CD4-positive, alpha-beta T cell treated with Interferon alpha-2 for 1 hour (primary cell): ENCODE measurements around the gene CDADC1.
"Not testable (repeated sequence)": the region's sequence is repeated elsewhere in the genome, so short reads cannot be mapped to it uniquely, and the experiment has no call there.

ENCODE experiments used
- DNase-seq, 2 donors: peaks; one replicate each; pipeline ENCODE4 v3.0.0-alpha.2; 2020 to 2022

Gene CDADC1

DNA sequence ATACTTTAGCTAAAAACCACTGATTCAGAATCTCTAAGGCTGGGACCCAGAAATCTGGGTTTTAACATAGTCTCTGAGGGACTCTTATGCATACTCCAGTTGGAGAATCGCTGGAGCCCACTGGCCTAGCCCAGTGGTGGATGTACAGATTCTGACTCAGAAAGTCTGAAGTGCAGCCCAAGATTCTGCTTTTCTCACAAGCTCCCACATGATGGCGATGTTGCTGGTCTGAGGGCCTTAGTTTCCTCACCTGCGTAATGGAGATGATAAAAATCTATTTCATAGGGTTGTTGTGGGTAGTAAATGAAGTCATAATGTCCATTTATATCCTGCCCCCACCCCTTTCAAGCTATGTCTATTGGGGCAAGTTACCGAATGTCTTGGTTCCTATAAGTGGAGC lies 7.7 kb upstream of the CDADC1 start:
- peak; percentile 26 to 67 for DNase-seq

DNA sequence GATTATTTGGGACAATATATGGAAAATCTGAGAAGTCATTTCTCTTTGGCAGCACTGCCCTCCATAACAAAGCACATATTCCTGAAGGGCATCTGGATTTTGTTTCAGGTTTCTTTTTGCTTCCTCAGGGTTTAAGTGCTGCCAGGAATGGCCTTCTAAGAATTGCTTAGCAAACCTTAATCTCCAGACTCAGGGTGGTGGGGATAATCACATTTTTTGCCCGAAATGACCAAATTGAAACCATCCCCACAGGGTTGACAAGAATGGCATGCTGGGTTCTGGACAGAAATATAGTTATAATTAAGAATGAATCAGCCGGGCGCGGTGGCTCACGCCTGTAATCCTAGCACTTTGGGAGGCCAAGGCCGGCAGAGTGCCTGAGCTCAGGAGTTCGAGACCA lies 6.4 kb upstream of the CDADC1 start:
- DNase-seq: no peak

DNA sequence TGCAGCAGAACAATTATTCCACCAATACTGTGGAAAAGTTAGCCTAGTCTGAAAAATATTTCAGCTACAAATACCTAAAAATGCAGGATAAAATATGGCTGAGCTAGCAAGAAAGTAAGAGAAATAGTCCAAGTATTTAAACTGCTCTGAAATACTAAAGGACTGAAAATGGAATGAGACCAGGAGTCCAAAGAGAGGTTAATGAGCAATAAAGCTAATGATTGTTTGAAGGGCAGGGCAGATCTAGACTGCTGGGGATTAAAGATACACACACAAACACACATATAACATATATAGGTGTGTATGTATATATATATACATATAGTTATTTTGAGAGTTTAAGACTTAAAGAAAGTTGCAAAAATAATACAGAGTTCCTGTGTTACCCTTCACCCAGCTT lies 2.6 kb upstream of the CDADC1 start:
- DNase-seq: no peak

DNA sequence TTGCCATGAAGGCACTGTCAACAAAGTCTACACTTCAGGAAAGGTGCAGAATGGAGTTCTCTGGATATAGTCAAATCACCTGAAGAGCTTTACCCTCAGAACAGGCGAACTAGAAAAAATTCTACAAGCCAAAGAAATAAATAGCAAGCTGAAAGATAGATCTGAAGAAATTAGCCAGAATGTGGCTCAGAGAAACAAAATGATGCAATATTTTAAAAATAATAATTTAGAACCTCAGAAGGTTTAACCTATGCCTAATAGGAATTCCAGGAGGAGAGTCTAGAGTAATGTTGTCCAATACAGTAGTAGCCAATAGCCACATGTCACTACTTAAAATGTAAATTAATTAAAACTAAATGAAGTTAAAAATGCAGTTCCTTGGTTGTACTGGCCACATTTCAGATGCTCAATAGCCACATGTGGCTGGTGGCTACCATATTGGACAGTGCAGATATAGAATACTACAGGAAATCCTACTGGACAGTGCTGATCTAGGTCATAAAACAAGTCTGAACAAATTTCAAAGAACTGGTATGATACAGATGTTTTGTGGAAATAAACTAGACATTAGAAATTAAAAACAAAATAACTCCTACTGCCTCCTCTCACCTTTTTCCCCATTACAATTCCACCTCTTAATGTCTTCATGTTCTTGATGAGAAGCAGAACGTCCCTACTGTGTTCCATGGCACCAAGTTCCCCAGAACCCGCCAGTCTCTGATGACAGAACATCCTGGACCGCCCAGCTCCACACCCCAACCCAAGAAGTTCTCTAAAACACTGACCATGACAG lies 679 bp upstream of the CDADC1 start:
- DNase-seq: no peak

DNA sequence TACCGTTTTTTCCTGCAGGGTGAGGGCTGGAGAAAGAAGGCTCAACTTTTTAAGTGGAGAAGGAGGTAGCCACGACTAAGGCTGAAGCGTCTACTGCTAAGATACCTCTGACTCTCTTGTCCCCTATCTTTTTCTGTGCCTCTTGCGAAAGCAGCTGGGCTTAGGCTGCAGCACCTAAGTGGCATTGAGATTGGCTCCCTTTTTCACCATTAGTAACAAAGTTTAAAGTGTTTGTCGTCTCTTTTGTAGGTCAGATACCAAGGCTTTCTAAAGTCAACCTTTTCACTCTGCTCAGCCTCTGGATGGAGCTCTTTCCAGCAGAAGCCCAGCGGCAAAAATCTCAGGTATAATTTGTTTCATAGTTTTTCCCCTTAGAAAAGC lies 887 bp downstream of the CDADC1 start:
- DNase-seq: no peak

DNA sequence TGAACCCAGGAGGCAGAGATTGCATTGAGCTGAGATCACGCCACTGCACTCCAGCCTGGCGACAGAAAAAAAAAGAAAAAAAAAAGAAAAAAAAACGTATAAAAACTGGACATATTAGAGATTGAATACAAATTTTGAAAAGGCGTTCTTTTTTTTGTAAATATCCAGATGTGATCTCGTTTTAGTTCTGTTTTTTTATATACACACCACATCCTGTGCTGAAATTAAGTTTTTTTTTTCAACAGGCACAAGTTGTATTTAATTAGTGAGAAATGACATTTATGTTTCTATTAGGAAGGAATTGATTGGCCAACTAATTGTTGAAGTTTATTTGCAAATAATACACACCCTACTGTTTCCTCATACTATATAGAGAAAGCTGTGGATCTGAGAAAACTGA lies 3.6 kb downstream of the CDADC1 start:
- no peak for DNase-seq

DNA sequence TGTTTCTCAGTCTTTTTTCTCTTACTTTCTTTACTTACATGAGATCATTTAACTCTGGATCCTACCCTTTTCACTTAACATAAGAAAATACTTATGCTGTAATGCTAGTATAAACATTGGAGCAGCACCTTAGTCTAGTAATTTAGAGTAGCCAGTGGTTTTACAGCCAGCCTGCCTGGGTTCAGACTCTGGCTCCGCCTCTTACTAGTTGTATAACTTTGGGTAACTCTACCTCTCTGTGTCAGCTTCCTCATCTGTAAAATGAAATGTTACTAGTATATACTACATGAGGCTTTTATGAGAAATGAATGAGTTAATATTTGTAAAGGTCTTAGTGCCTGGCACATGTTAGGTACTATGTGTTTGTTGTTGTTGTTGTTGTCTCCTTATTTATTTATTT lies 5.6 kb downstream of the CDADC1 start:
- DNase-seq: no peak

DNA sequence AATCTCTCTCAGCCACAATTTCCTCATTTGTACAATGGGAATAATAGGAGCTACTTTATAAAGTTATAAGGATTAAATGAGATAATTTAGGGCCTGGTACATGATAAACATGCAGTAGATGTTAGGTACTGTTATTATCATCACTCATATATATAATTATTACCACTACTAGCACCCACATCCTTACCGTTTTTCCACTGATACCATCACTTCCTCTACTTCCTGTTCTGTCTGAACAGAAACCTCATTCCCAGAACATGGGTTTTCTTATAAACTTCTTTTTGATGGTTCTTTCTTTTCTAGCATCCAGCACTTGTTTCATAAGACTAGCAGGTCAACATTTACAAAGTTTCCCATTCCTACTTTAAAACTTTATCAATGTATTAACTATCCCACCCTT lies 6.3 kb downstream of the CDADC1 start:
- DNase-seq: peak in 1 of 2 donors; percentile 56

DNA sequence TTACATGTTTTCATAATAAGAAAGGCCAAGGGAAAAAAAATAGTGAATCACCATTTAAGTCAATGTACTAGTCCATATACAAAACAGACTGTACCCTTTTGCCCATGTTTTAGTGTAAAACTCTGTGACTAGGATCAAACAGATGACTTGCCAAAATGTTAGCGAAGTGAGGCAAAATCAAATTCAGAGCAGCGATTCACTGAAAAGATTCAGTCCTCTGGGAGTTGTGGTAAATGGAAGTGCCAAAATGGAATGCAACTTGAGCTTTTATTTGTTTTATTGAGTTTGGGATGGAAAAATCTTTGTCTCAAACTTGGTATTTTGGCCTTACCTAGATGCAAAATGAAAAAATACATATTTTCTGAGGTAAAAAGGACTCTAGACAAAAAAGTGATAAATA lies 9.1 kb downstream of the CDADC1 start:
- DNase-seq: no peak

DNA sequence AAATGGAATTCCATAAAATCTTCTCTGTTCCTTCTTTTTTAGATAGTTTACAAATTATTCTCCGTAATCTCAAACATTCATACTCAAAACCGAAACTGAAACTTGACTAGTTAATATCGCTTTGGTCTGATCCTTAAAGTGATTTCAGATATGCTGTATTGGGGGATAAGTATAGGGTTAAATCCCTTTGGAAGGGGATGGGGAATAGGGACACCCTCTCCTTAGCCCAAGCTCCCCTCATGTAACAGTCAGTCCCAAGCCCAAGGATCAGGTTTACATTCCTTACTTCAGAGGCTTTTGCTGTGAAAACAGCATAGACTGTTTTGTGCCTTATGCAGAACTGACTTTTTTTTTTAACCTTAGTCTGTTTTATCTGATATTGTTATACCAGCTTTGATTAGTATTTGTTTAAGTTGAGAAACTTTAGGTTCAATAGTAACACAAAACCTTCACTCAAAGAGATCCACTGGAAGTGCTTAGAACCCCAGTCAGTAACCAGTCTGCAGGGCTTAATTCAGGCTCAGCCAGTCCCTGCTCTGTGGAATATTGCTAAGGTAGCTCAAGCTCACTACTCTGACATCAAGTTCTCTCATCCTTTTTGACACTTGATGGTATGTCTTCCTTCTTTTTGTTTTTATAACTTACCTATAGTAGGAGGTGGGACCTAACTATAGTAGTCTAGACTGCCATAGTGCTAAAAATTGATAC lies 10.5 kb downstream of the CDADC1 start:
- peak in 1 of 2 donors; percentile 50 for DNase-seq

DNA sequence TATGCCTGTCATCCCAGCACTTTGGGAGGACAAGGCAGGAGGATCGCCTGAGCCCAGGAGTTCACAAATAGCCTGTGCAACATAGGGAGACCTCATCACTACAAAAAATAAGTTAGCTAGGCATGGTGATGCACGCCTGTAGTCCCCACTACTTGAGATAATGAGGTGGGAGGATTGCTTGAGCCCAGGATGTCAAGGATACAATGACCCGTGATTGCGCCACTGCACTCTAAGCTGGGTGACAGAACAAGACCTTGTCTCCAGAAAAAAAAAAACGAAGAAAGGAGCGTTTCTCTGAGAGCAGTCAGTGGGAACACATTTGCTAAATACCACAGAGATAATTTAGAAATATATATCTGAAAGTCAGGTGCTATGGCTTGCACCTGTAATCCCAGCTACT lies 11.9 kb downstream of the CDADC1 start:
- no peak for DNase-seq

DNA sequence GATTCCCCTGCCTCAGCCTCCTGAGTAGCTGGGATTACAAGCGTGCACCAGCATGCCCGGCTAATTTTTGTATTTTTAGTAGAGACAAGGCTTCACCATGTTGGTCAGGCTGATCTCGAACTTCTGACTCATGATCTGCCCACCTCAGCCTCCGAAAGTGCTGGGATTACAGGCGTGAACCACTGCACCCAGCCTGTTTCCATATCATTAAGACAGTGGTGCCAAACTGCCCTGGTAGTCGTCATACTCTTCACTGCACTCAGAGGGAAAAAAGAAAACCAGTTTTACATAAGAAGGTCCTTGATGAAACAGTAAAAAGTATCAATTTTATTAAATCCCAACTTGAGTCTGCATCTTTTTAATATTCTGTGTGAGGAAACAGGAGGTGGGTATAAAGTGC lies 14.9 kb downstream of the CDADC1 start:
- DNase-seq: no peak

DNA sequence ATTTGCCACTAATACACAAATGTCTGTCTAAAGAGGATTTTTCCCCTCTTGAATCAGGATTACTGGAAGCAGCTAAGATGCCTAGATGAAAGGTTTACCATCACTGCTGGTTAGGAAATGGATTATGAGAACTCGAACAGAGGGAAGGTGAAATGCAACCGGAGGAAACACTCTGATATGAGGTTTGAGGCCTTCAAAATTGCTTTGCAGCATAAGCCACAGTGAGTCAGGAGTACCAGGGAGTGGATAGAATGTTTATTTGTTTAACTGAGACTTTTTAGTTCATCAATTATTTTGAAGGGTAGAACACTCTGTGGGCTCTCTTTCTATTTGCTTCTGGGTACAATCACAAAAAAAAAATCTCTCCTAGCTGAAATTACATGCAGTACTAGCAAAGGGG lies 18.1 kb downstream of the CDADC1 start:
- DNase-seq: no peak

DNA sequence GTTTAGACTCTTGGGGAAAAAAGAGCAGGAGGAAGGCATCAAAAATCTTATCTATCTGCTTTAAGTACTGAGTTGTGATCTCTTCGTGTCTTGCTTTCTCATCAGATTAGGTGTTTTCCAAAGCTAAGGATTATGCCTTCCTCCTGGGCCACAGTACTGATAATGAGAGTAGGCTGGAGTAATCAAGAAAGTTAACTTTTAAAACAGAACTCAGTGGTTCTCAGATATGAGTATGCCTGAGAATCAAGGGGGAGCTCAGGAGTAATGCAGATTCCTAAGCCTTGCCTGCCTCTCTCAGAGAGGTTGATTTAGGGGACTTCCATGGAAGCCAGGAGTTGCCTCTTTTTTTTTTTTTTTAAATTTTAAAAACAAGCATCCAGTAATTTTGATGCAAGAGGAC lies 23.5 kb downstream of the CDADC1 start:
- no peak for DNase-seq

DNA sequence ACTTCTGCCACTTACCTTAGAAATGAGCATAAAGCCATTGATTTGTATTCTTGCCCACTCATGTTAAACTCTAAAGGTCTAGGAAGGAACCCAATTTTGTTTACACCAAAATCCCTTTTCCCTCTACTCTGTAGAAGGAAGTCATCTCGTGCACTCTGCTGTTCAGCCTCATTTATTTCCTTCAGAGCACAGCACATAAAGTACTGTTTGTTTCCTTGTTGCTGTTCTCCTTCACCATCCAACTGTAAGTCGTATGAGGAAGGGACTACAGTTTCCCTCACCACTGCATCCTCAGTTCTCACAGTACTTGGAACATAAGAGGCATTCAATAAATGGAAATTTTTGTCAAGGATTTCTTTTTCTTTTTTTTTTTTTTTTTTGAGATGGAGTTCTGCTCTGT lies 24.6 kb downstream of the CDADC1 start:
- no peak for DNase-seq

DNA sequence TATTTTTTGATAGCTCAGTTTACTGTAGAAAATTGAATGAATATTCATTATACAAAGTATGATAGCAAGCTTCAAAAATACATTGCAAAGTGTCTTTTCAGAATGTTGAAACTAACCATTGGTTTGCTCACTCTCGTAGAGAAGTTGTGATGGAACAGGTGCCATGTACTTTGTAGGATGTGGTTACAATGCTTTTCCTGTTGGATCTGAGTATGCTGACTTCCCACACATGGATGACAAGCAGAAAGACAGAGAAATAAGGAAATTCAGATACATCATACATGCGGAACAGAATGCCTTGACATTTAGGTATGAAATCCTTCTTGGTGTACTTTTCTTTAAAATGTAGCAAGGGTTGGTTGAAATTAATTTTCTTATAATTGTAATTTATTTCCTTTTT lies 30.5 kb downstream of the CDADC1 start:
- DNase-seq: no peak

DNA sequence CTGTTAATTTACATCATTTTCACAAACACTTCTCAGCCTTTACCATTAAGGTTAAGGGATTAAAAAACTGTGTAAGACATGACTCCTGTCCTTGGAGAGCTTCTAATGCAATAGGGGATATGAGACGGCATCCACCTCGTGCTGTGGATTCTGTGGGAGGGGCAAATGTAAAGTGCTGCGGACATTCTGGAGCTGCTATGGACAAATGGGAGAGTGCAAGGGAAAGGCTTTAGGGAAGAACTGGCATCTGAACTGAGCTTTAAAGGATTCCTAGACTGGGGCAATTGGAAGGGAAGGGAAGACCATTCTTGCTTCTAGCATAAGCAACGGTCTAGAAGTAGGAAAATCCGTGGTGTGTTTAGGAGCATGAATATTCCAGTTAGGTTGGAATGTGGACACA lies 31.4 kb downstream of the CDADC1 start:
- no peak for DNase-seq

DNA sequence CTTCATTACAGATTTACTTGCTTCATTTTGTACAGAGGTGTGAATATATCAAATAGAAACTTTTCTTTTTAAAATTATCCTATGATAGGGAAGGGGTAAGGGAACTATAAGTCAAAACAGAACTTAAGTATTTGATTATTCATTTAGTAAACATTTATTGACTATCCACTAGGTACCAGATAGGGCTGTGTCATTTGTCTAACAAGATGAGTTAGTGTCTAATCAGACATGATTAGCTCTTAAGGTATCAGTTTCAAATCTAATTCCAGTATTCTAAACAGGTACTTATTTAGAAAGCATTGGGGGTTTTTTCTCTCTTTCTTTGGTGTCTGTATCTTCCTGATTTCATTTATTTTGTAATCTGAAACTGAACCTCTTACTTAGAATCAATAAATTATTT lies 32.2 kb downstream of the CDADC1 start:
- DNase-seq: no peak

DNA sequence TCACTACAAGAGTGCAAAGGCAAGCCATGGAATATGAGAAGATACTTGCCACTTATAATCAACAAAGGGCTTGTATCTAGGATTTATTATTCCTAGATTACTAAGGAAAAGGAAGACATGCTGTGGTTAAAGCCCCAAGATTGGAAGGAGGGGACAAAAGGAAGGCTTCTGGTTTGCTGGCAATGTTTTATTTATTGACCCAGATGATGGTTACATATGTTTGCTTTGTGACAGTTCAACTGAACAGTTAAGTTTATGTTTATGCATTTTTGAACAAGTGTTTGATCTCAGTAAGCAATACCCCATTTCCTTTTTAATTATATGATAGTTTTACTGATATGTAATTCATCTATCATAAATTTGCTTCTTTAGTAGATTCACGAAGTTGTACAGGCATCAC lies 40.3 kb downstream of the CDADC1 start:
- DNase-seq: no peak

DNA sequence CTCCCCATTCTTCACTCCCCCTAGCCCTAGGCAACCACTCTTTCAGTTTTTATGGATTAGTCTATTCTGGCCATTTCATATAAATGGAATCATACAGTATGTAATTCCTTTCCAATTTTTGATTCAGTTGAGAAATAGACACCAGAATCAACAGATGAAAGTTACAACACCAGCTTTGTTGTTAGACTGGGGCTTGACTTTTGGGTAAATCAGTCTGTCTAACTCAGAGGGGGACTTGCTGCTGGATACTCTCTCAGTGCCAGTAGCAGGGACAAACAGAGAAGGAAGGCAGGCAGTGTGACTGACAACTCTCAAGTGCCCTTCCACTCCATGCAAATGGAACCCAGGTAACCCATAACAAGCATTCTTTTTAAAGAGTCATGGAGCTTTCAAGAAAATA lies 40.7 kb downstream of the CDADC1 start:
- no peak for DNase-seq

DNA sequence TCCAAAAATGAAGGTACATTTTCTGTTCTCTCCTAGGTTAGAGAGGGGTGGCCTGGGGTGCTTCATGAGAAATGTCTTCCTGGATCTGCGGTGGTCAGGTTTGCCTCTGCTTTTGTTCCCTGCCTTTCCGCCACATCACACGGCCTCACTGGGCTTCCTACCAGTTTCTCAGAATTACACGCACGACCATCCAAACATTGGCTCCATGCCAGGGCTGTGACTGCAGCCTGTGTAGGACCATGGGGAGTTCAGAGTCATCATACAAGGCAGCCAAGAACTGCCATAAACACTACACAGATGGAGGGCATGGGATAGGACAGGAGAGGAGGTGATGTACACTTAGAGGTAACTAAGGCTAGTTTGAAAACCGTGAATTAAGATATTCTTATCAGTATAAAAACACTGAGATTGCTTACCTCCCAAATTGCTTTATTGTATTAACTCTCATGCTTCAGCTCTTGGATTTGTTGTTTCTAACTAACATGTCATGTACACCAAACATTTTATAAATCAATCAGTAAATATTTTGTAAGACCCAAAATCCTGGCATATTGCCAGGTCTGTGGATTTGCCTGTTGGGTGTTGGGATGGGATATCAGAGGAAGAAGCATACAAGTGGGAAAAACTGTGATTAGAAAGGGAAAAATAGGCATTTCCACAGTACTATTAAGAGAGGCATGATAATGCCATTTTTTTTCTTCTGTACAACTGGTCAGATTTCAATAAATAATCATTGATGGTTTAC lies 45.2 kb downstream of the CDADC1 start:
- DNase-seq: peak in 1 of 2 donors; percentile 26

DNA sequence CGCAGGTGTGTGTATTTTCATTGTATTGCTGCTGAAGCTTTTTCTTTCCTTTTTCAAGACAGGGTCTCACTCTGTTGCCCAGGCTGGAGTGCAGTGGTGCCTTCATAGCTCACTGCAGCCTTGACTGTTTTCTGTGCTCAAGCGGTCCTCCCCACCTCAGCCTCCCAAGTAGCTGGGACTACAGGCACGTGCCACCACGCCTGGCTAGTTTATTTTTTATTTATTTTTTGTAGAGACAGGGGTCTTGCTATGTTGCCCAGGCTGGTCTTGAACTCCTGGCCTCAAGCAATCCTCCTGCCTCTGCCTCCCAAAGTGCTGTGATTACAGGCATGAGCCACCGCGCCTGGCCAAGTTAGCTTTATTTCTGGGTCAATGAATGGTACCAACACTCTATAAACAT lies 47.0 kb downstream of the CDADC1 start:
- not testable (repeated sequence) for DNase-seq

DNA sequence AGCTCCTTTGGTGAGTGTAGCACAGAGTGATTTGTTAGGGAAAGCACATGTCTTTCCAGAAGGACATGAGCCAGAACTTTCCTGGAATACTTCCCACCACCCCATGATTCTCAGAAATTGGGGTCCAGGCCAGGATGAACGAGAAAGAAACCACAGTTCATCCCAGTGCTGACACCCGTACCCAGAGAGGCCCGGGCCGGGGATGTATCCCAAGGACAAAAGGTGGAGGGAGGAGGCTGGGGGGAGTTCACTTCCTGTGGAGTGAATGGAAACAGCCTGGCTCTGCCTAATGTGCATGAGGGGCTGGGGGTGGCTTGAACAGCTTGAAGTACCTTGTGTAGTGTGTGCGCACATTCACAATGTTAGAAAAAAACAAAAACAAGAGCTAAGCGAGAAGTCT lies 47.5 kb downstream of the CDADC1 start:
- DNase-seq: no peak

DNA sequence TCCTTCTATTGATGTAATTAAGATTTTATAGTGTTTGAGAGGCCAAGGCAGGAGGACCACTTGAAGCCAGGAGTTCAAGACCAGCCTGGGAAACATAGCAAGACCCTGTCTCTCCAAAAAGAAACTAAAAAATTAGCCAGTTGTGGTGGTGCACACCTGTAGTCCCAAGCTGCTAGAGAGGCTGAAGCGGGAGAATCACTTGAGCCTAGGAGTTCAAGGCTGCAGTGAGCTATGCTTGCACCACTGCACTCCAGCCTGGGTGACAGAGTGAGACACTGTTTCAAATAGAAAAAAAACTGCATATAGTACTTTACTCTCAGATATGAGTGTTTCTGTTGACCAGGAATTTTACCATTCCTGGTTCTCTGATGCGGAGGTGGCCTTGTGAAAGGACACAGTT lies 48.9 kb downstream of the CDADC1 start:
- no peak for DNase-seq
